ENCODE measurements around the gene FTO. TPM values are rescaled to one million over a fixed set of nuclear protein-coding genes. Genes with fewer than 3 reads are reported as not detected.

The FTO gene
- total RNA-seq, 4 donors from 2014 or later = 64.4 to 116 (median 71.3) TPM

DNA sequence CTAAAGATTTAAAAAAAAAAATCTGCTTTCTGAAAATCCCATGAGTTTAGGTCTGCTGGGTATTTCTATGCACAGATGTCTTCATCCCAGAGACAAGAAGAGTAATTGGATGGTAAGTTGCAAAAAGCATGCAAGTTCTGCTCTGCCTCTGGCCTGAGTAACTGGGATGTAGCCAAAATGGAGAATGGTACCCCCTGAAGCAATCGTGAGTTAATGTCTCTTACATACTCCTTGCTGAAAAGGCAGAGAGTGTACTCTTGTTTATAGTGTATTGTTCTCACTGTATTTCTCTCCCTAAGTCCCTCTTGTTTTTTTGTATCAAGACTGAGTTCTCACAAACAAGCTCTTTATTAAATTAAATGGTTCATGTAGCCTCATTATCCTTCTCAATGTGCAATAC, 323.6 kb downstream of the FTO start:
- Histone ChIP-seq H3K27ac (no peak overlapping the region), H3K27me3 (no peaks in the 10 kb centered on the region), H3K36me3 (no peaks in the 10 kb centered on the region), H3K4me1 (peaks cover 13% of the 10 kb centered on the region), H3K4me3 (no peak overlapping the region), H3K9me3 (no peaks in the 10 kb centered on the region)
- no peak for DNase-seq (ENCODE audit: low spot score in 2 of 2)
- 40% methylated on average over 1 of the region's 1 CpG for WGBS
- TF ChIP-seq, protein P1, sequence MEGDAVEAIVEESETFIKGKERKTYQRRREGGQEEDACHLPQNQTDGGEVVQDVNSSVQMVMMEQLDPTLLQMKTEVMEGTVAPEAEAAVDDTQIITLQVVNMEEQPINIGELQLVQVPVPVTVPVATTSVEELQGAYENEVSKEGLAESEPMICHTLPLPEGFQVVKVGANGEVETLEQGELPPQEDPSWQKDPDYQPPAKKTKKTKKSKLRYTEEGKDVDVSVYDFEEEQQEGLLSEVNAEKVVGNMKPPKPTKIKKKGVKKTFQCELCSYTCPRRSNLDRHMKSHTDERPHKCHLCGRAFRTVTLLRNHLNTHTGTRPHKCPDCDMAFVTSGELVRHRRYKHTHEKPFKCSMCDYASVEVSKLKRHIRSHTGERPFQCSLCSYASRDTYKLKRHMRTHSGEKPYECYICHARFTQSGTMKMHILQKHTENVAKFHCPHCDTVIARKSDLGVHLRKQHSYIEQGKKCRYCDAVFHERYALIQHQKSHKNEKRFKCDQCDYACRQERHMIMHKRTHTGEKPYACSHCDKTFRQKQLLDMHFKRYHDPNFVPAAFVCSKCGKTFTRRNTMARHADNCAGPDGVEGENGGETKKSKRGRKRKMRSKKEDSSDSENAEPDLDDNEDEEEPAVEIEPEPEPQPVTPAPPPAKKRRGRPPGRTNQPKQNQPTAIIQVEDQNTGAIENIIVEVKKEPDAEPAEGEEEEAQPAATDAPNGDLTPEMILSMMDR (IDR thresholded peaks at IDR 0.05) = no peak
- TF ChIP-seq EP300 (IDR thresholded peaks at IDR 0.05) = no peak
- no peak for TF ChIP-seq POLR2AphosphoS5 (IDR thresholded peaks at IDR 0.05)
- TF ChIP-seq POLR2A (IDR thresholded peaks at IDR 0.05) = no peak

DNA sequence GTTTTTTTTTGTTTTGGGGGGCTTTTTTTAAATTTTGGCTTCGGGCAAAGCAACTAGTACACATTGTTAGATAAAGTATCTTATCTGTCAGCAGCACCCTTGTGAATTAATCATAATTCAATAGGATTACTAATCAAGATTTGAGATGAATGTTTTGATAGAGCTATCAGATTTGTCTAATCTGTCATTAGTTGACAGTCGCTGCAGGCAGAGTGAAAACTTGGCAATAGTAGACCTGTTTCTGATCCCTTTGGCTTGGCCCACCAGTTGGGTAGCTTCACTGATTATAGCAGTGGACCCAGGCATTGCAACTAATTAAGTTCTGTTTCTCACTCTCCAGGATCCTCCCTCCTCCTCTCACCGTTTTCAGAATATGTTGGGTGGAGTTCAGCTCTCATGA, 324.0 kb downstream of the FTO start:
- Histone ChIP-seq H3K4me1 (peaks cover 13% of the 10 kb centered on the region), H3K27me3 (no peaks in the 10 kb centered on the region), H3K9me3 (no peaks in the 10 kb centered on the region), H3K36me3 (no peaks in the 10 kb centered on the region), H3K27ac (no peak overlapping the region), H3K4me3 (no peak overlapping the region)
- WGBS = 50% methylated on average over 3 of the region's 3 CpGs
- TF ChIP-seq POLR2A (IDR thresholded peaks at IDR 0.05) (no peak), EP300 (IDR thresholded peaks at IDR 0.05) (no peak), POLR2AphosphoS5 (IDR thresholded peaks at IDR 0.05) (no peak)
- TF ChIP-seq, protein P1 (IDR thresholded peaks at IDR 0.05) = no peak
- no peak for DNase-seq (ENCODE audit: low spot score in 2 of 2)

DNA sequence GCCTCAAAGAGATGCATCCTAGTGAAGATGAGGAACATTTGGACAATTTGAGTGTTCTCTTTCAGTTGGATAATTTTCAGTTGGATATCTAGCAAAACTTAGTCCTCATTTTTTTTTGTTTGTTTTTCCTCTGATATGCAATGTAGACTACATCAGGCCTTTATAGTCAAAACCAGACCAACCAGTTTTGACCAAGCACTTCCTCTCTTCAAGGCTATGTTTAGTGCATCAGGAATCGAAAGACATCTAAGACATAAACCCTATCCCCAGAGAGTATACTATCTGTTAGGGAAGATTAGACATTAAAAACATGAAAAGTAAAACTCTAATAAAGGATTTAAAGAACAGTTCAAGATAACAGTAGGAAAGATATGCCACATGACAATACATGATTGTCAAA, 326.5 kb downstream of the FTO start:
- TF ChIP-seq POLR2A (IDR thresholded peaks at IDR 0.05) = no peak
- TF ChIP-seq, protein P1 (IDR thresholded peaks at IDR 0.05) = no peak
- no peak for TF ChIP-seq POLR2AphosphoS5 (IDR thresholded peaks at IDR 0.05)
- no peak for TF ChIP-seq EP300 (IDR thresholded peaks at IDR 0.05)
- DNase-seq (ENCODE audit: low spot score in 2 of 2) = no peak
- WGBS = 80% methylated on average over 1 of the region's 1 CpG

GRCh38 chr16:54031107-54031760, 327.3 kb downstream of the FTO start:
- no peak overlapping the region for H3K27ac ChIP-seq
- H3K4me3 ChIP-seq = no peak overlapping the region
- WGBS = 88% methylated on average over 5 of the region's 5 CpGs
- no peaks in the 10 kb centered on the region for H3K36me3 ChIP-seq
- H3K9me3 ChIP-seq = no peaks in the 10 kb centered on the region
- DNase-seq (ENCODE audit: low spot score in 2 of 2) = no peak
- TF ChIP-seq POLR2A (IDR thresholded peaks at IDR 0.05) = no peak
- no peak for TF ChIP-seq EP300 (IDR thresholded peaks at IDR 0.05)
- TF ChIP-seq POLR2AphosphoS5 (IDR thresholded peaks at IDR 0.05) = no peak
- TF ChIP-seq, protein P1 (IDR thresholded peaks at IDR 0.05) = no peak
- peaks cover 13% of the 10 kb centered on the region for H3K4me1 ChIP-seq
- no peaks in the 10 kb centered on the region for H3K27me3 ChIP-seq

More for the DNA sequence above, 326.5 kb downstream of the FTO start:
- no peak overlapping the region for H3K27ac ChIP-seq
- H3K36me3 ChIP-seq = no peaks in the 10 kb centered on the region
- no peaks in the 10 kb centered on the region for H3K27me3 ChIP-seq
- no peaks in the 10 kb centered on the region for H3K9me3 ChIP-seq
- peaks cover 13% of the 10 kb centered on the region for H3K4me1 ChIP-seq
- H3K4me3 ChIP-seq = no peak overlapping the region

DNA sequence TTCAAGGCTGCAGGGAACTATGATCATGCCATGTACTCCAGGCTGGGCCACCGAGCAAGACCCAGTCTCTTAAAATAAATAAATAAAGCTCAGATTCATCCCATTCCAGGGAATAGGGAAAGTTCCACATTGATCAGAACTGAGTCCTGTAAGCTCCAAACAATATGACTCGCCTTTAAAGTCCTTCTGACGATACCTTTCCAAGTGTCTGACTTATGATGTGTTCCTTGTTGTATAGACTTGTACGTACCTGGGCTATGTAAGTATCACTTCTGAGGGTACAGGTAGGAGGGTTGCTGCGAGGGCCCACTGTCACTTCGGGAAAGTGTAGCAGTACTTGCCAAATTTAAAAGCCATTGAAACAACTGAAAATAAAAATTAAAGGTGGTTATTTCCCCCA, 329.8 kb downstream of the FTO start:
- H3K9me3 ChIP-seq = no peaks in the 10 kb centered on the region
- H3K4me3 ChIP-seq = no peak overlapping the region
- no peaks in the 10 kb centered on the region for H3K4me1 ChIP-seq
- no peak overlapping the region for H3K27ac ChIP-seq
- H3K36me3 ChIP-seq = no peaks in the 10 kb centered on the region
- TF ChIP-seq, protein P1 (IDR thresholded peaks at IDR 0.05) = no peak
- no peak for TF ChIP-seq EP300 (IDR thresholded peaks at IDR 0.05)
- TF ChIP-seq POLR2AphosphoS5 (IDR thresholded peaks at IDR 0.05) = no peak
- no peak for TF ChIP-seq POLR2A (IDR thresholded peaks at IDR 0.05)
- WGBS = 96% methylated on average over 6 of the region's 6 CpGs
- no peak for DNase-seq (ENCODE audit: low spot score in 2 of 2)
- H3K27me3 ChIP-seq = no peaks in the 10 kb centered on the region
